ENCODE measurements around the gene ATP2C1.

DNA sequence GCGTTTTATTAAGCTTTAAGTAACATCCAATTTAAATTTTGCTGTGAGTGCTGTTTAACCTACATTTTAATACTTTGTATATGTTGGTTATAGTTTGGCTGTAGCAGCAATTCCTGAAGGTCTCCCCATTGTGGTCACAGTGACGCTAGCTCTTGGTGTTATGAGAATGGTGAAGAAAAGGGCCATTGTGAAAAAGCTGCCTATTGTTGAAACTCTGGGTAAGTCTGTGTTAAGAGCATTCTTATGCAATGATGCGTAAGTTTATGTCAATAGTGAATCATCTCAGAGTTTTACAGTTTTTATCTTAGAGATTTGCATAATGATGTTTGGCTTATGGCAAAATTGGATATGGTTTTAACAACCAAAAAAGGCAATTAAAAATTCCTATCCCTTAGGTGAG, 70.0 kb downstream of the ATP2C1 start:
- TF ChIP-seq POLR2A (IDR thresholded peaks at IDR 0.05; ENCODE audit: low read length) (no peak), GATA1 (IDR thresholded peaks at IDR 0.05; ENCODE audit: low read depth, low read length) (no peak)
